NCI-H460 (cell line): ENCODE results near the gene PLCD3. TPM values are rescaled to one million over a fixed set of nuclear protein-coding genes. Genes with fewer than 3 reads are reported as not detected.

Source experiments
- DNase-seq: peaks from one replicate; pipeline ENCODE4 v3.0.0-alpha.2; 2016; ENCODE audit warnings: low read depth; ENCODE audit errors: extremely low read depth
- total RNA-seq: library from RNA; depleted of rRNA; stranded (reverse); fragments of >200 nt; shearing (Covaris generic); gene quantifications from 2 replicates; pipeline ENCODE4 v1.2.3, GENCODE V29; 2014

The PLCD3 gene
- total RNA-seq, 1 experiment from 2014 or later, result 92.9 TPM

- no peak for DNase-seq
Observed at GRCh38 chr17:45104497-45104896, 27.8 kb downstream of the PLCD3 start.

GRCh38 chr17:45104029-45104428 is 28.3 kb downstream of the PLCD3 start:
- no peak for DNase-seq

- DNase-seq, result no peak
Observed at GRCh38 chr17:45103269-45103795, 29.0 kb downstream of the PLCD3 start.

GRCh38 chr17:45102856-45103255 is 29.5 kb downstream of the PLCD3 start:
- no peak for DNase-seq

GRCh38 chr17:45101883-45102811 is 30.2 kb downstream of the PLCD3 start:
- no peak for DNase-seq

- no peak for DNase-seq
Observed at GRCh38 chr17:45101546-45101882, 30.8 kb downstream of the PLCD3 start.

- DNase-seq, result peak; percentile 86
Observed at GRCh38 chr17:45098869-45099616, 33.3 kb downstream of the PLCD3 start.

GRCh38 chr17:45098081-45098868 is 34.0 kb downstream of the PLCD3 start:
- no peak for DNase-seq

- DNase-seq, result no peak
Observed at GRCh38 chr17:45096926-45097325, 35.4 kb downstream of the PLCD3 start.

- no peak for DNase-seq
Observed at GRCh38 chr17:45096141-45096540, 36.2 kb downstream of the PLCD3 start.

- DNase-seq, result no peak
Observed at GRCh38 chr17:45093444-45094110, 38.7 kb downstream of the PLCD3 start.

- DNase-seq, result peak; percentile 79
Observed at GRCh38 chr17:45092911-45093430, 39.3 kb downstream of the PLCD3 start.

- DNase-seq, result no peak
Observed at GRCh38 chr17:45091778-45092425, 40.4 kb downstream of the PLCD3 start.

GRCh38 chr17:45090711-45091110 is 41.6 kb downstream of the PLCD3 start:
- DNase-seq, result no peak

GRCh38 chr17:45088741-45089140 is 43.6 kb downstream of the PLCD3 start:
- no peak for DNase-seq

- no peak for DNase-seq
Observed at GRCh38 chr17:45087978-45088377, 44.3 kb downstream of the PLCD3 start.

- no peak for DNase-seq
Observed at GRCh38 chr17:45087504-45087975, 44.8 kb downstream of the PLCD3 start.

GRCh38 chr17:45086865-45087503 is 45.3 kb downstream of the PLCD3 start:
- DNase-seq, result no peak

GRCh38 chr17:45086391-45086790 is 45.9 kb downstream of the PLCD3 start:
- DNase-seq, result no peak
